ENCODE data around the gene TTC9.

The TTC9 gene

DNA sequence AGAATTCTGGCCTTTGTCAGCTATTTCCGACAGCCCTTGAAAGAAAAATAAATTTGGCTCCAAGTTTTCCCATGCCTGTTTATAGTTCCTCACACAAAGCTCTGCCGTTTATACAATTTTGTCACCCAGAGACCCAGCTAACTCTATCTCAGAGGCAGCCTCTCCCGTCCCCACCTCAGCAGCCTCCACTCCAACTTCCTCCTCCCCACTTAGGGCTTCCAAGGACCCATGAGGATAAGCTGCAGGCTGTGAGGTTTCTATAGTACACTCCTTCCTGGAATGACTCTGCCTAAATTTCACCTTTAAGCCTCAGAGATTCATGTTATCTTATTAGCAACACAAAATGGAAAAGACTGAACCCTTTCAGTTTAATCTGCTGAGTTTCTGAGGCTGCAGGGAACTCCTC is 71.8 kb downstream of the TTC9 start:
- H3K27me3 ChIP-seq (ENCODE audit: insufficient read depth, low read depth, severe bottlenecking), result no peaks in the 10 kb centered on the region
- H3K27ac ChIP-seq, result no peak overlapping the region
- no peaks in the 10 kb centered on the region for H3K9me3 ChIP-seq (ENCODE audit: severe bottlenecking)
- H3K36me3 ChIP-seq, result no peaks in the 10 kb centered on the region
- H3K4me3 ChIP-seq (ENCODE audit: low read depth, low read length), result no peak overlapping the region
- no peak for DNase-seq
- TF ChIP-seq, protein P1, sequence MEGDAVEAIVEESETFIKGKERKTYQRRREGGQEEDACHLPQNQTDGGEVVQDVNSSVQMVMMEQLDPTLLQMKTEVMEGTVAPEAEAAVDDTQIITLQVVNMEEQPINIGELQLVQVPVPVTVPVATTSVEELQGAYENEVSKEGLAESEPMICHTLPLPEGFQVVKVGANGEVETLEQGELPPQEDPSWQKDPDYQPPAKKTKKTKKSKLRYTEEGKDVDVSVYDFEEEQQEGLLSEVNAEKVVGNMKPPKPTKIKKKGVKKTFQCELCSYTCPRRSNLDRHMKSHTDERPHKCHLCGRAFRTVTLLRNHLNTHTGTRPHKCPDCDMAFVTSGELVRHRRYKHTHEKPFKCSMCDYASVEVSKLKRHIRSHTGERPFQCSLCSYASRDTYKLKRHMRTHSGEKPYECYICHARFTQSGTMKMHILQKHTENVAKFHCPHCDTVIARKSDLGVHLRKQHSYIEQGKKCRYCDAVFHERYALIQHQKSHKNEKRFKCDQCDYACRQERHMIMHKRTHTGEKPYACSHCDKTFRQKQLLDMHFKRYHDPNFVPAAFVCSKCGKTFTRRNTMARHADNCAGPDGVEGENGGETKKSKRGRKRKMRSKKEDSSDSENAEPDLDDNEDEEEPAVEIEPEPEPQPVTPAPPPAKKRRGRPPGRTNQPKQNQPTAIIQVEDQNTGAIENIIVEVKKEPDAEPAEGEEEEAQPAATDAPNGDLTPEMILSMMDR (IDR thresholded peaks at IDR 0.05; ENCODE audit: low read depth, low read length), result no peak

DNA sequence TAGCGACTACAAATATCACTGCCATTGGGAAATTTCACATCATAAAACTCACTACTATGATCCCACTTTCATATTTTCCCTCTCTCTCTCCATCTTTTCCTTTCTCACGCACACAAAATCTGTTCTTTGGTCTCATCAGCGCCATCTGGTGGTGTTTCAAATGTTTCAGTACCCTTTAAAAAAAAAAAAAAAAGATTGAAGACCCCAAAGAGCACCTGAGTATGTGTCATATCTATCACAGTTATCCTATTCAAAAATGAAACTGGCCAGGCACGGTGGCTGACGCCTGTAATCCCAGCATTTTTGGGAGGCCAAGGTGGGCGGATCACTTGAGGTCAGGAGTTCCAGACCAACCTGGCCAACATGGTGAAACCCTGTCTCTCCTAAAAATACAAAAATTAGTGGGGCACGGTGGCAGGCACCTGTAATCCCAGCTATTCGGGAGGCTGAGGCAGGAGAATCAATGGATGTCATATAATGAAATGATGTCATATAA is 72.4 kb downstream of the TTC9 start:
- DNase-seq, result peak; percentile 50
- no peak overlapping the region for H3K4me3 ChIP-seq (ENCODE audit: low read depth, low read length)
- no peaks in the 10 kb centered on the region for H3K36me3 ChIP-seq
- no peak overlapping the region for H3K27ac ChIP-seq
- no peaks in the 10 kb centered on the region for H3K27me3 ChIP-seq (ENCODE audit: insufficient read depth, low read depth, severe bottlenecking)
- TF ChIP-seq, protein P1 (IDR thresholded peaks at IDR 0.05; ENCODE audit: low read depth, low read length), result peak; percentile 20; the same call in 1 of the 2 replicates
- no peaks in the 10 kb centered on the region for H3K9me3 ChIP-seq (ENCODE audit: severe bottlenecking)

DNA sequence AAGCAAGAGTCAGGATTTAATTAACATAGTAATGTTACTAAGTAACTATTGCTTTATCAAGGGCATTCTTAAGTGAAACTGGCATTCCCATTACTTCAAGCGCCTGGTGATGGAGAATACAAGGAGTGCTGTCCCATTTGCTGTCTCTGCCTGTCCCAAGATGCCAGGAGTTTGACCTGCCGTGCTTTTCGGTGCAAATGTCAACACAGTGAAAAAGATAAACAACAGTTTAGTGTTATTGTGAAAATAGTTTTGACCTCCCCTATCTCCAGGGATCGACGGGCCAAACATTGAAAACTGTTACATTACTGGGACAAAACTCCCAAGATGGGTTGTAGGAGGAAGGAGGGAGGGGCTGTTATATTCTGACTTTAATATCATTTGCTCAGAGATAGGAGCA is 74.8 kb downstream of the TTC9 start:
- Histone ChIP-seq H3K27me3 (ENCODE audit: insufficient read depth, low read depth, severe bottlenecking) (no peaks in the 10 kb centered on the region), H3K4me3 (ENCODE audit: low read depth, low read length) (no peak overlapping the region), H3K27ac (no peak overlapping the region), H3K36me3 (no peaks in the 10 kb centered on the region), H3K9me3 (ENCODE audit: severe bottlenecking) (no peaks in the 10 kb centered on the region)
- TF ChIP-seq, protein P1 (IDR thresholded peaks at IDR 0.05; ENCODE audit: low read depth, low read length), result no peak
- DNase-seq, result no peak

DNA sequence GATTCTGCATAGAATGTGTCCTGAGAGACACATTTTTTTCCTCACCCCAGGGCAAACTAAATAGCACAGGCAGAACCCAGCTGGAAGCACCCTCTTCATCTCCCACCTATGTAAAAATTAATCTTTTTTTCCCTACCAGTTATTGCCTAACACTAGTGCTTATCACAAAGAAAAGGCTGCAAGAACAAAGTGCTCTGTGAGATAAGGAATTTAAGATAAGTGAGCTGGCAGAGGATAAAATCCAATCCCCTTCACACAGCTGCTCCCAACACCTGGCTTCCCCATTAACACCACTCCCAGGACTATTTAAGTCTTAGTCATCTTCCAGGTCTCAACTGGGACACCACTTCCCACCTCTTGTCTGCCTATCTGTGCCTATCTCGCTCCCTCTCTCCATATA is 75.2 kb downstream of the TTC9 start:
- no peak overlapping the region for H3K27ac ChIP-seq
- no peak overlapping the region for H3K4me3 ChIP-seq (ENCODE audit: low read depth, low read length)
- no peaks in the 10 kb centered on the region for H3K9me3 ChIP-seq (ENCODE audit: severe bottlenecking)
- no peaks in the 10 kb centered on the region for H3K36me3 ChIP-seq
- no peaks in the 10 kb centered on the region for H3K27me3 ChIP-seq (ENCODE audit: insufficient read depth, low read depth, severe bottlenecking)
- no peak for DNase-seq
- TF ChIP-seq, protein P1 (IDR thresholded peaks at IDR 0.05; ENCODE audit: low read depth, low read length), result no peak

DNA sequence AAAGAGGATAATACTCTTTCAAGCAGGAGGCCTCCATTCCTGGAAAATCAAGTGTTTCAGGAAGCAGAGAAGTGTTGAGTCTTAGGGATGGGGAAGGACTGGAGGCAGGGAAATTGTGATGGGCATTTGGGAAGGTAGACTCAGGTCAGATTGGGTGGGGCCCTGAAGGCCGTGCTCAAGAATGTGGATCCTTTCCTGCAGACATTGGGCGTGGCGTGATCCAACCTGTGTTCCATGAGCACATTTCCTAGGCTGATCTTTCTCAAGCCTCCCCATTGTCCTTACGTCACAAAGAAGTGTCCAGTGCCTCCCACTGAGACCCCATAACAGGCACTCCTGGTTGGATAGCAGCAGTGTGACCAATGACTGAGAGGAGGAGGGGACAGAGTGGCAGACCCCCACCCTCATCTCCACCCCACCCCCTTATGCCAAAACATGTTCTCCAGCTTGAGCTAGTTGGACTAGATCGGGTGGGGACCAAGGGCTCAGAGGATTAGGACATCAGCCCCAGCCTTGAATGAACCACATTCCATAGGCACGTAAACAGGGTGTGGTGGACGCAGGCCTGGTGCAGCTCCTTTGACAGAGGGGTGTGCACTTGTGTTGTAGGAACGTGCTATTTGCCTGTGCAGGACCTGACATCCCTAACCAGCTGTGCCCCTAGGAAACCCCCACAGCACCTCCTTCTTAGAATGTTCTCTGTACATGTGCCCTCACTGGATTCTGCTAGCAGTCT is 76.8 kb downstream of the TTC9 start:
- Histone ChIP-seq H3K9me3 (ENCODE audit: severe bottlenecking) (no peaks in the 10 kb centered on the region), H3K27ac (no peak overlapping the region), H3K4me3 (ENCODE audit: low read depth, low read length) (no peak overlapping the region), H3K27me3 (ENCODE audit: insufficient read depth, low read depth, severe bottlenecking) (no peaks in the 10 kb centered on the region), H3K36me3 (no peaks in the 10 kb centered on the region)
- TF ChIP-seq, protein P1 (IDR thresholded peaks at IDR 0.05; ENCODE audit: low read depth, low read length), result no peak
- no peak for DNase-seq

DNA sequence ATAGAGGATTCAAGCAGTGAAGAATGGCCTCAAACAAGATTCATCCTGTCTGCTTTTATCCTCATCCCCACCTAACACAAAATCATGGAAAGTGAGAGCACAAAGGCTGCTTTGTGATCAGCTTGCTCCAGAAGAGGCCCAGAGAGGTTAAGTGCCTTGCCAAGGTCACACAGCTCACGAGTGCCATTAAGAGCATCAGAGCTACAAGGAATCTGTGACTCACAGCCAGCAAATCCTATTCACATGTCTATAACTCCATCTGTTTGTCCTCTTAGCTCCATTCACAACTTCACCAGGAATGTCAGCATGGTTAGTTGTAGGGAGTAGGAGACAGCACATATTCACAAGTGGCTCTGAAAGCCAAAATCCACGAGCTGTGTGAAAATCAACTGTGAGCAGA is 79.8 kb downstream of the TTC9 start:
- TF ChIP-seq, protein P1 (IDR thresholded peaks at IDR 0.05; ENCODE audit: low read depth, low read length), result no peak
- no peak for DNase-seq
- Histone ChIP-seq H3K27ac (no peak overlapping the region), H3K27me3 (ENCODE audit: insufficient read depth, low read depth, severe bottlenecking) (no peaks in the 10 kb centered on the region), H3K9me3 (ENCODE audit: severe bottlenecking) (no peaks in the 10 kb centered on the region), H3K4me3 (ENCODE audit: low read depth, low read length) (no peak overlapping the region), H3K36me3 (no peaks in the 10 kb centered on the region; the same call in 1 of the 2 replicates)
